NCI-H146 treated with DMSO at 0.1 percent for 48 hours (cell line): ENCODE data around the gene ZNRF3.
"Not testable (repeated sequence)": the region's sequence is repeated elsewhere in the genome, so short reads cannot be mapped to it uniquely, and the experiment has no call there.

Experiments
- DNase-seq: peaks from one replicate; lab custom pipeline; 2025; ENCODE audit not compliant: unreplicated experiment; lab: John Stamatoyannopoulos, UW

The ZNRF3 gene

GRCh38 chr22:28929197-28929596 is 45.8 kb downstream of the ZNRF3 start:
- no peak for DNase-seq

GRCh38 chr22:28930357-28931007 is 47.1 kb downstream of the ZNRF3 start:
- DNase-seq: no peak

DNA sequence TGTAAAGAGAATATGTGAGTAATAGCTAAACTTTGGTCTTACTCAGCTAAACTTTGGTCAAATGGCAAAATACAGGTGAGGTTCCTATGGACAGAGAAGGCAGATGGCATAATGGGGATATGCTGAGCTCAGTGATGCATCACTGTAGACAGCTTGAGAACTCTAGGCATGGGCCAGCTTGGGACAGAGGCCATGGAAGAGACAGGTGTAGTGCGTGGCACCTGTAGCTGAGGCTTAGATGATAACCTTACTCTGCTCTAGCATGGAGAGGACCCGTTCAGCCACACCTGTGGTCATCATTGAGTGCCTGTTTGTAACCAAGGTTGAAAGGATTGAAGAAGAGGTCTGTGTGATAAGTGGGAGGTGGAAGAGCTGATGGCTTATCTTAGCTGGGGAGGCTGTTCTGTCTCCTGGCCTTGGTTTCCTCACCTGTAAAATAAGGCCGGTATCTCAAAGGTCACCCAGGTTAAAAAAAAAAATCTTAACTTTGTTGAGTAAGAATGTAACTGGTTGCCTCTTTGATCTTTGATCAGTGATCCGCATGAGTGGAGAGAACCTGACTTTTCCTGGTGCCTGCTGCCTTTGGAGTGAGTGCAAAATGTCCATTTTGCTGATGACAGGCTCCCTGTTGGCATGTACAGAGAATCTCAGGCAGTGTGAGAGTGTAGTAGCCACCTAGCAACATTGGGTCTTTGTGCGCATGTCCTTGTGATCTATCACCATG is 48.6 kb downstream of the ZNRF3 start:
- no peak for DNase-seq

DNA sequence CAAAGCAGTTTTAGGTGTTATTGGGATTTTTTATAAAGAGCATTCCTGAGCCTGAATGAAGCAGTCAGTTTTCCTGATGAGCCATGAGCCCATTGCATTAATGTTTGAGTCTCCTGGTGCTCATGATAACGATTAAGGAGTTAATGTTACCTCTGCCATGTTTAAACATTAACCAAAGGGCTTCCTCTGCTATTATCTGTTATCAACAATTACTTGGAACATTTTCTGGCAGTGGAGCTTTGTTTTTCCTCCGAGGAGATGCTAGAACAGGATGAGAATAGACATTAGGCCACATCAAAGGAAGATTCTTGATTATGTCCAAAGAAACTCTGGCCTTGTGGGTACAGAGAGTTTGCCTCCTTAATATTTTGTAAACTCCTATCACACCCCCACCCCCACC is 49.9 kb downstream of the ZNRF3 start:
- no peak for DNase-seq

DNA sequence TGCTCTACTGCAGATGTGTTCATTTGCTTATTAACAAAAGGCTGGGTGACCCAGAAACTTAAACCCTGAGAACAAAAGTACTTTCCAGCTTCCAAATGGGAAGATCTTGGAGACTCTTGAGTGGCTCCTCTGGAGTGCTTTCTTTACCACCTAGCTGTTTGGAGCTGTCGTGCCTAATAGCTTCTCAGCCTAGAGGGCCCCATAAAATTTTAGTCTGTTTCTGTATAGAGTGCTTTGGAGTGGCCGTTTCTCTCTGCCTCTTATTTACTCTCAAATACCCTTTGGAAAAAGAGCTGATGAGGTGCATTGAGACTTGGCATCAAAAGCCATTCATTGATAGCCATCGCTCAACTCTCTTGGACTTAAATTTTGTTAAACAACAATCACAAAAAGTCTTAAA is 50.7 kb downstream of the ZNRF3 start:
- DNase-seq: no peak

- DNase-seq: no peak
Observed at GRCh38 chr22:28935140-28935539, 51.8 kb downstream of the ZNRF3 start.

DNA sequence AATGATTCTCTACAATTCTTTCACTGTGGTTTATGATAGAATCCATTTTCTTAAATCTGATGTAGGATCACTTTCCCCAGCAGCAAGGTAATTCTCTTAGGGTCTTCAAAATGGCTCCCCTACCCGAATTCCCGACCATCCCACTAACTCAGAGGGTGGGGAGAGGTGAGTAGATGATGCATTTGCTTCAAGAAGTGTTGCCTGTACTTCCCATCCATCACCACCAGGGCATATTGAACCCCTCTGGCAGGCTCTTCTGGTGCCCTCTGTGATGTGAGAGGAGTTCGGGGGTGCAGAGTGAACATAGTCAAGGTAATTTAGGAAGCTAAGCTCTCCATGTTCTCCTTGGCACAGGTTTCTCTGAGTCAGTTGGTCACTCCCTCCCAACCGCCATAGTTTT is 52.3 kb downstream of the ZNRF3 start:
- no peak for DNase-seq

DNA sequence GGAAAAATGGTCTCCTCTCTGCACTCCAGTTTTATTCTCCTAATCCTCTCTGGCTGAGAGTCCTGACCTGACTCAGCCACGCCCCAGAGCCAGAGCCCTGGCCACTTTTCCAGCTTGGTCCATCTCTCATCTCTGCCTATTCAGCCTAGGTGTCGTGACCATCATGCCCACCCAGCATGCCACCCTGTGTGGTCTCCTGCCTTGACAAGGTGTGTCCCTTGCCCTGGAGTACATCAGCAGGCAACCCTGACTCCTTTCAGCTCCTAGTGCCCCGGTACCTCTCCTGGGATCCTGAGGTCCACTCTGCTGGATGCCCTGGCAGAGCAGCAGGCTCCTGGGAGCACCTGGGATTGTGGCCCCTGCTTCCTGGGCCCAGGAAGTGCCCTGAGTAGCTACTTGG is 52.8 kb downstream of the ZNRF3 start:
- no peak for DNase-seq

- no peak for DNase-seq
Observed at GRCh38 chr22:28937206-28938025, 54.0 kb downstream of the ZNRF3 start.

- DNase-seq: no peak
Observed at GRCh38 chr22:28938286-28938833, 55.0 kb downstream of the ZNRF3 start.

DNA sequence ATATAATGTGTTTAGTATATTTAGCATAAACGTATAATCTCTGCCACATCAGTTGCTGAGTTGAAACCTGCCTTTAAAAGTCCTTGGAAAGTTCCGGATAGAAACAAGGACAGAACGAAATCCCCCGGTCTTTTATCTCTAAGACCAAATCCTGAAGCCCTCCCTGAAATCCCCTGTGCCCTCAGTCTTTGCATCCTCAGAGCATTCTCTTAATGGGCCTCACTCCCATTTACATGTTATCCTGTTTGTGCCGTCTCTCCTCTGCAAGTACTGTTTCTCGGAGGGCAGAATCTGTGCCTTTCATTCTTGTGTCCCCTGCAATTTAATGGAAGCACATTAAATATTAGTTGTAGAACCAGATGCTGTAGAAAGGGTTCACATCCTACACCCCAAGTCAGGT is 56.0 kb downstream of the ZNRF3 start:
- no peak for DNase-seq

GRCh38 chr22:28939932-28940331 is 56.6 kb downstream of the ZNRF3 start:
- DNase-seq: no peak

DNA sequence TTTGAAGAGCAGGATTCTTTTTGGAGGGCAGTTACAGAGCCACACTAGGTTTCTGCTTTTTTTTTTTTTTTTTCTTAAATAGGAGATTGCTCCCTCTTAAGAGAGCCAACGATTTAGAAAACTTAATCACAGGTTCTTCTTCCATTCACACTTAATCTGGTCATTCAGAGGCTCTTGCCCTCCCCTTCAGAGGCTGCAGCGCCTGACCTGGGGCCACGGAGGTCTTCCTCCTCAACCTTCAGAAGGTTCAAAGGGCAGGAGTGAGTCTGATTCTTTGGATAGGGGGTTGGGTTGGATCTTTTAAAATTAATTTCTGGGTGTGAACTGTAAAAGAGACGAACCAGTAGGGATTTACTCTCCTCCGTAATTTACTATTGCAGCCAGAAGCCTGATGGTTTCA is 57.1 kb downstream of the ZNRF3 start:
- no peak for DNase-seq

GRCh38 chr22:28942333-28942732 is 59.0 kb downstream of the ZNRF3 start:
- no peak for DNase-seq

DNA sequence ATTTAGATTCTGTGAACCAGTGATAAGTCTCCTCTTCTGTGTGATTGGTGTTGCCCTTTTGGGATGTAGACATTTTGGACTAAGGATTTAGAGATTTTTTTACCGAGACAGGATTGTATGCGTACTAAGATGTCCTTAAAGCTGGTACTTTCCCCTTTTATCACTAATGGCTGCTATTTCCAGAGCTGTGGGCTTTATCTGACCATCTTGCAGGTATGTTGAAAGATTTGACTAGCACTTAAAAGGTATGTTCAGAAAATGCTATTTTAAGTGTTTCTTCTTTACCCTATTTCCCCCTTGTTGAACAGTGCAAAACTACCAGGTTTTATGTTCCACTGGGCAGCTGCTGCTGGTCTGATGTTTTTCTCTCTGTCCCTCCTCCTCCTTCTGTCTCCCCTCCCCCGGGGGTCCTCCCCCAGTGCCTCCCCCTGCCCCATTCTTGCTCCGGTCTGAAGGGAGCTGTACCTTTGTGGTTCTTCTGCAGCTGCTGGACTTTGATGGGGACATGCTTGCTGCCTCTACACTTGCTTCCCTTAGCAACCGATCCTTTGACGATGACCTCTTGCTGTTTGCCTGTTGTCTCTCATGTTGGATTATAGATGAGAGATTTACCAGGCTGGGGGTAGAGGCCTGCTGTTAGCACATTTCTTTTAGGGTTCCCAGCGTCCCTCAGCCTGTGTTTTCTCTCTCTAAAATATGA is 59.6 kb downstream of the ZNRF3 start:
- DNase-seq: no peak

DNA sequence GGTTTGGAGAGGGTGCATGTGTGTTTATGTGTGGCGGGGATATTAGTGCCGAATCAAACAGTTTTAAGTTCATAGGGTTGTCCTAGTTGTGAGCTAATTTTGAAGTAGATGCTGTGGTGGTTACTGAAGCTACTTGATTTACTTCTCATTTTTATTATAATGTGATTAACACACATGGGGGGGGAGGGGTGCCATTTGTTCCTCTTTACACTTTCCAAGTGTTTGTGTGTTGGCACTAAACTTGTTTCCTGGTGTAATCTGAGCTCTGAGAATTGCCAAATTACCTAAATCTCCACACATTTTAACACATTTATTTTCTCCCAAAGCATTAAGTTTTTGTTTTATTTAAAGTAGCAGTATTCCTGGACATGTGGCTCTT is 60.1 kb downstream of the ZNRF3 start:
- no peak for DNase-seq

DNA sequence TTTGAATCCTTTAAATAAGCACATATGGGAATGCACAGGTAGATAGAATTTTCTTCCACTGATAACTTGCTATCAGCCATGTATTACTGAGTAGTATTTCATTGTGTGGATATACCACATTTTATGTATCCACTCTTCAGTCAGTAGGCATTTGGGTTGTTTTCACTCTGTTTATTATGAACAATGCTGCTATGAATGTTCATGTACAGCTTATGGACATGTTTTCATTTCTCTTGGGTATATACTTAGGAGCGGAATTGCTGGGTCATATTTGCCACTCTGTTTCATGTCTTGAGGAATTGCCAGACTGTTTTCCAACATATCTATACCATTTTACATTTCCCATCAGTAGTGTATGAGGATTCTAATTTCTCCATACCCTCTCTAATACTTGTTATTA is 63.8 kb downstream of the ZNRF3 start:
- DNase-seq: no peak

DNA sequence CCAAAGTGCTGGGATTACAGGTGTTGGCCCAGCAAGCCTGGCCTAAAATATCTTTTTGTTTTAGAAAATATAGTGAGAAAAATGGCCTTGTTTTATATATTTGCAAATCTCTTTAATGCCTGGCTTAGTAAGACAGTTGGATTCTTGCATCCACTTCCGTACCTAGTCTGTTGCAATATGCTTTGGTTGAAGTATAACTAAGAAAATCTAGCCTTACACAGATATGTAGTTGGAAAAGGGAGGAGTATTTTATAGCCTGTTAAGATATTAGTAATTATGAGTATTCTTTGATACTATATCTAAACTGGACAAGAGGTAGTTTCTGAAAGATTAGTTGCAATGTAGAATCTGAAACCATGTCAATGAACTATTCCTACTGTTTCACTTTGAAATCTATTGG is 65.1 kb downstream of the ZNRF3 start:
- DNase-seq: no peak

- not testable (repeated sequence) for DNase-seq
Observed at GRCh38 chr22:28948860-28949551, 65.6 kb downstream of the ZNRF3 start.

GRCh38 chr22:28949788-28950187 is 66.4 kb downstream of the ZNRF3 start:
- DNase-seq: no peak
